GM13977 (cell line): ENCODE results near the gene CYP3A7.

Source experiments
- DNase-seq: peaks from one replicate; pipeline ENCODE4 v3.0.0; 2012; ENCODE audit warnings: low spot score
- in situ Hi-C: fragments of 300-500 bp; cut with MboI; formaldehyde crosslinking; loops from one replicate; pipeline ENCODE4 v1.12.0; 2022; ENCODE audit warnings: low sequenced_read_pairs, low pct_unique_long_range_greater_than_20kb, mixed read lengths, inconsistent platforms; ENCODE audit not compliant: unreplicated experiment
- TF ChIP-seq, protein P1 (sequence below): IDR thresholded peaks from 2 replicates; pipeline ENCODE4 v1.5.1; 2012; ENCODE audit warnings: mild to moderate bottlenecking, control low read depth; ENCODE audit not compliant: insufficient read depth; ENCODE audit errors: extremely low read depth, missing control alignments

CYP3A7 gene

DNA sequence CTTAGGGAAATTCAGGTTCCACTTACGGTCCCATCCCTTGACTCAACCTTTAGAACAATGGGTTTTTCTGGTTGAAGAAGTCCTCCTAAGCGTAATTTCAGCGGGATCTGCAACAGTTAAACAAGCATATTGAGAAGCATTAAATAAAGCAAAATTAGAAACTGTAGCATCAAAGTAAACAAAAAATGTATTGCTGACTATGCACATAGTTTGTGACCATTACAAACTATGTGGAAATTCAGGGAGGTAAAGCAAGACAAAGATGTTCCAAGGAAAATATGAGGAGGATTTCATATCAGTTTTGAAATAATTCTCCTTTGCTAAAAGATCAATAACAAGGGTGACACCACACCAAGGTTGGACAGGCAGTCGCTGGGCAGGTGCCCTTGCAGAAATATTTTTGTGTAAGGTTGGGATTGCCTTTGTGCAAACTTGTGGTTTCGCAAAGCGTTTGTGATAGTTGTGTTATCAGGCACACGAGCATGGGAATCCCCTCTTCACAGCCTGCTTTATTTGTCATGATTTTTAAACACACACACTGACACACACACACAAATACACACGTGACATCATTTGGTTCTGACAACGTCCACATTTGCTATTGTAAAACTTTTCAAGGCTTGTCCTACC lies 49.8 kb downstream of the CYP3A7 start:
- no peak for DNase-seq
- TF ChIP-seq, protein P1, sequence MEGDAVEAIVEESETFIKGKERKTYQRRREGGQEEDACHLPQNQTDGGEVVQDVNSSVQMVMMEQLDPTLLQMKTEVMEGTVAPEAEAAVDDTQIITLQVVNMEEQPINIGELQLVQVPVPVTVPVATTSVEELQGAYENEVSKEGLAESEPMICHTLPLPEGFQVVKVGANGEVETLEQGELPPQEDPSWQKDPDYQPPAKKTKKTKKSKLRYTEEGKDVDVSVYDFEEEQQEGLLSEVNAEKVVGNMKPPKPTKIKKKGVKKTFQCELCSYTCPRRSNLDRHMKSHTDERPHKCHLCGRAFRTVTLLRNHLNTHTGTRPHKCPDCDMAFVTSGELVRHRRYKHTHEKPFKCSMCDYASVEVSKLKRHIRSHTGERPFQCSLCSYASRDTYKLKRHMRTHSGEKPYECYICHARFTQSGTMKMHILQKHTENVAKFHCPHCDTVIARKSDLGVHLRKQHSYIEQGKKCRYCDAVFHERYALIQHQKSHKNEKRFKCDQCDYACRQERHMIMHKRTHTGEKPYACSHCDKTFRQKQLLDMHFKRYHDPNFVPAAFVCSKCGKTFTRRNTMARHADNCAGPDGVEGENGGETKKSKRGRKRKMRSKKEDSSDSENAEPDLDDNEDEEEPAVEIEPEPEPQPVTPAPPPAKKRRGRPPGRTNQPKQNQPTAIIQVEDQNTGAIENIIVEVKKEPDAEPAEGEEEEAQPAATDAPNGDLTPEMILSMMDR: no peak
- in situ Hi-C loops: no loop called here

DNA sequence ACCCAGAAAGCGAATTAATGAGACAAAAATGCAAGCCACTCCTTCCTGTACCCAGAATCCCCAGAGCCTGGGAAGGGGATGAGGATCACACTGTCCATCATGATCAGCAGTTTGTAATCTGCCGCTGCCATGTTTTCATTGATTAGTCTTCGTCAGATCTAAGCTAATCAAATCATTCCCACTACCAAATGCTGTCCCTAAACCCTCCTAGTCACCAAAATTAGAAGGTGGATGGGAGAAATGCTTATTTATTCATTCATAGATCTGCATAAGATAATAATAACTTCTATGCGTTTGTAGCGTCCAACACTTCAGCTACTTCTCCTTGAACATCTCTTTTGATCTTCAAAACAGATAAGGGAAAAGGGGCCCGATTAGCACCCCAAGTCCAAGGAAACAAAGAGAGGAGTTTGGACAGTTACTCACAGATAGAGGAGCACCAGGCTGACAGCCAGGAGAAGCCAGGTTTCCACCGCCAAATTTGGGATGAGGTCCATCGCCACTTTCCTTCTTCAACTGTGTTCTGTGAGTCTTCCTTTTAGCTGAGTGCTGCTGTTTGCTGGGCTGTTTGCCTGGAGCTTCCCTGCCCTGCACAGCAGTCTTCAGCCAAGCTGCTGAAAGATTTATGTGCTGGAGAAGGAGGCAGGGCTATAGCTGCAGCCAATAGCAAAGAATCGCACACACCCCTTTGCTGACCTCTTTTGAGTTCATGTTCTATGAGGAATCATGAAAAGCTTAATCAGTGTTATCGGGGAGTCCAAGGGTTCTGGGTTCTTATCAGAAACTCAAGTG lies 55.4 kb downstream of the CYP3A7 start, which contains the start of gene CYP3A5:
Gene CYP3A5 (minus strand): TSS at position 597 of the 792 bp plus-strand sequence. CDS start 100 bp downstream, at position 497.
- in situ Hi-C loops: no loop called here
- no peak for DNase-seq
- TF ChIP-seq, protein P1: no peak

DNA sequence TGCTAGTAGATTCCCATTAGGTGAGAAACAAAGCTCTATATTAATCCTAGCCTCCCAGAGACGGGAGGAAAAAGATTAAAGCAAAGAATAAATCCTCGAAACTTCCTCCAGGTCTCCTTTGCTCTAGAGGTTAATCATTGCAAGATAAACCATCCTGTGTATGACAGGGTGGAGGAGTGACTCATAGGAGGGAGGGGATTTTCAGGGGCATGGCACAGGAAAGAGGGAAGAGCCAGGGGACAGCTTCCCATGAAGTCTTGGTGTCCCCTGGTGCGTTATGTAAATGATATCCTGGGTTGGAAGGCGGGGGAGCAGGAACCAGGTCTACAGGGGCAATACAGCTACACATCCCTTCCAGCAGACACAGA lies 56.0 kb downstream of the CYP3A7 start:
- TF ChIP-seq, protein P1: no peak
- no peak for DNase-seq
- in situ Hi-C loops: no loop called here

DNA sequence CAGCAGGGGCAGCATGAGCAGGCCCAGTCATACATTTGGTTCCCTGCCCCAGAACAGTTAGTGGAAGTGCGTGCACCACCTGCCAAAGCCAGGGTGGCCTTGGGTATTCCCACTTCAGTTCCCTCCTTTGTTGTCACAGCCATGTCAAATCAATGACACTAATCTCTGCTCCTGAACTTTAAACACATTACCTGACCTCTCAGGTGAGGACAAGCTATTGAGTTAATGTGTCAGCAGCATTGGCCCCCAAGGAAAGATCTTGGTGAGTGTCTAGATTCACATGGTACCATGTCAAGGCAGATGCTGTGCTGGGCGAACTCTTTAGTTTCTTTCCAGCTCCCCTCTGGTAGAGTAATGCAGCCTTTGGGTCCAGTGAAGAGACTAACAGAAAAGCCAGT lies 57.3 kb downstream of the CYP3A7 start:
- in situ Hi-C loops: no loop called here
- no peak for DNase-seq
- TF ChIP-seq, protein P1: no peak

DNA sequence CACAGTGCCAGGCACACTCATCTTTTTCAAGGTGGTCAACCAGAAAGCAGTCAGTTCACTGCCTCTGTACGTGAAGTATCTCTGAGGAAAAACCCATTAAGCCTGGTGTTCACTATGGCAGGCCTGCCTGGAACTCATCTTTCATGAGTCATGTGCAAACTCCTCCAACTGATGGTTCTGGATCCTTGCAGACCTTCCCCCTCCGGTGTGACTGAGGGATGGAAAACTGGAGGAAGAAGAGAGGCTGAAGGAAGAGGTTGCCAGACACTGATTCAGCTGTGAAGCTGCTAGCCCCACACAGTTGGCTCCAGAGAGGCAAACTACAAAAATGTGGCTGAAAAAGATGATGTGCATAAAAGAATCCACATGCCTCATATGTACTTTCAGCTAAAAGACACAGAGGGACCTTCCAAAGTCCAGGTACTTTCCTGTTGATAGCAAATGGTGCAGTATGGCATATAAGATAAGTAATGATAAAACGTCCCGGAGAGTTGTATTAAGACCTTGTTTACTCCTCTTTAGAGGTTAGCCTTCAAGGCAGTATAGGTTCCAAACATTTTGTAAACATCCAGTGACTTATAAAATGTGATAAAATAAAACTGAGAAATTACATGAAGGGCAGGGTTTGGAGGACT lies 57.9 kb downstream of the CYP3A7 start:
- in situ Hi-C loops: no loop called here
- no peak for DNase-seq
- TF ChIP-seq, protein P1: no peak

DNA sequence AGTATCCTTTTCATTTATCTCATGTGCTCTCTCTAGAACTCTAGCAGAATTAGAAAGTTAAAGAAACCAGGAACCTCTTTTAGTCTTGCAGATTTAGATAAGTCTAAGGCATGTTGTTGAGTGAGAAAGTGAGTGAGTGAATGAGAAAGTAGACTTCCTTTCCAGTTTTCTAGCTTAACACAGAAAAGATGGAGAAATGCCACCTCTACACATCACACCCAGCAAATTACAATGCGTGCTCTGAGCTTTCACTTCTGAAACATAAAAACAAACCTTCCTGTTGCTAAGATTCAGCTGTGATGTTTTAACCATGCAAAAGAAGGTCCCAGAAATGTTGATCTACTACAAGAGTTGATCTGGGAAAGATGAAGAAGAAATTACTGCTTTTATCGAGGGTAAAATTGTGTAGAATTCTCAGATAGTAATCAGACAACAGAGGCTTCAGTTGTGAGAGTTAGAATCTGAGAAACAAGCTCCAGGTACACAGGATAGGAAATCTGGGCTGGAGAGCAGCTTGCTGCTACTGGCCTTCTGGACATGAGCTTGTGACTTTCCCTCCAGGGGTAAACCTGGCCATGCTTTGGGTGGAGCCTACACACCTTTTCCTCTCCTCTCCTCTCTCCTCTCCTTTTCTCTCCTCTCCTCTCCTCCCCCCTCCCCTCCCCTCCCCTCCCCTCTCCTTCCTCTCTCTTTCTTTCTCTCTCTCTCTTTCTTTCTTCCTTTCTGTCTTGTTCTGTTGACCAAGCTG lies 59.8 kb downstream of the CYP3A7 start:
- TF ChIP-seq, protein P1: no peak
- in situ Hi-C loops: no loop called here
- DNase-seq: no peak
